ENCODE measurements around the gene AUTS2.

The AUTS2 gene

GRCh38 chr7:69947998-69948397, 349.7 kb downstream of the AUTS2 start:
- TF ChIP-seq CTCF (conservative IDR thresholded peaks at IDR 0.05; ENCODE audit: low read depth, low read length): no peak
- DNase-seq (ENCODE audit: low read depth): no peak
- no peak overlapping the region for H3K4me3 ChIP-seq (ENCODE audit: low read length)

GRCh38 chr7:69949122-69949521, 350.8 kb downstream of the AUTS2 start:
- no peak for DNase-seq (ENCODE audit: low read depth)
- no peak overlapping the region for H3K4me3 ChIP-seq (ENCODE audit: low read length)
- TF ChIP-seq CTCF (conservative IDR thresholded peaks at IDR 0.05; ENCODE audit: low read depth, low read length): no peak

- H3K4me3 ChIP-seq (ENCODE audit: low read length): no peak overlapping the region
- no peak for DNase-seq (ENCODE audit: low read depth)
- TF ChIP-seq CTCF (conservative IDR thresholded peaks at IDR 0.05; ENCODE audit: low read depth, low read length): no peak
These were observed 353.2 kb downstream of the AUTS2 start for GRCh38 chr7:69951458-69951857.

GRCh38 chr7:69953136-69954067, 355.1 kb downstream of the AUTS2 start:
- no peak for TF ChIP-seq CTCF (conservative IDR thresholded peaks at IDR 0.05; ENCODE audit: low read depth, low read length)
- peak; percentile 58 for DNase-seq (ENCODE audit: low read depth)
- H3K4me3 ChIP-seq (ENCODE audit: low read length): no peak overlapping the region

GRCh38 chr7:69956541-69956940, 358.3 kb downstream of the AUTS2 start:
- no peak for DNase-seq (ENCODE audit: low read depth)
- H3K4me3 ChIP-seq (ENCODE audit: low read length): no peak overlapping the region
- no peak for TF ChIP-seq CTCF (conservative IDR thresholded peaks at IDR 0.05; ENCODE audit: low read depth, low read length)

- no peak for TF ChIP-seq CTCF (conservative IDR thresholded peaks at IDR 0.05; ENCODE audit: low read depth, low read length)
These were observed 359.4 kb downstream of the AUTS2 start for GRCh38 chr7:69957661-69958060.

More at GRCh38 chr7:69957661-69958060, 359.4 kb downstream of the AUTS2 start:
- H3K4me3 ChIP-seq (ENCODE audit: low read length): no peak overlapping the region
- DNase-seq (ENCODE audit: low read depth): no peak
